GM13976 (cell line): ENCODE results near the gene CDKL5.

Source experiments
- DNase-seq: peaks from one replicate; pipeline ENCODE4 v3.0.0; 2012; ENCODE audit warnings: low spot score
- in situ Hi-C: fragments of 300-500 bp; cut with MboI; formaldehyde crosslinking; loops from one replicate; pipeline ENCODE4 v1.12.0; 2022; ENCODE audit warnings: low sequenced_read_pairs, mixed read lengths, inconsistent platforms; ENCODE audit not compliant: unreplicated experiment
- TF ChIP-seq, protein P1 (sequence below): IDR thresholded peaks from 2 replicates; pipeline ENCODE4 v1.5.1; 2012; ENCODE audit warnings: borderline replicate concordance, mild to moderate bottlenecking; ENCODE audit not compliant: insufficient read depth; ENCODE audit errors: extremely low read depth, missing control alignments, control extremely low read depth

The CDKL5 gene

DNA sequence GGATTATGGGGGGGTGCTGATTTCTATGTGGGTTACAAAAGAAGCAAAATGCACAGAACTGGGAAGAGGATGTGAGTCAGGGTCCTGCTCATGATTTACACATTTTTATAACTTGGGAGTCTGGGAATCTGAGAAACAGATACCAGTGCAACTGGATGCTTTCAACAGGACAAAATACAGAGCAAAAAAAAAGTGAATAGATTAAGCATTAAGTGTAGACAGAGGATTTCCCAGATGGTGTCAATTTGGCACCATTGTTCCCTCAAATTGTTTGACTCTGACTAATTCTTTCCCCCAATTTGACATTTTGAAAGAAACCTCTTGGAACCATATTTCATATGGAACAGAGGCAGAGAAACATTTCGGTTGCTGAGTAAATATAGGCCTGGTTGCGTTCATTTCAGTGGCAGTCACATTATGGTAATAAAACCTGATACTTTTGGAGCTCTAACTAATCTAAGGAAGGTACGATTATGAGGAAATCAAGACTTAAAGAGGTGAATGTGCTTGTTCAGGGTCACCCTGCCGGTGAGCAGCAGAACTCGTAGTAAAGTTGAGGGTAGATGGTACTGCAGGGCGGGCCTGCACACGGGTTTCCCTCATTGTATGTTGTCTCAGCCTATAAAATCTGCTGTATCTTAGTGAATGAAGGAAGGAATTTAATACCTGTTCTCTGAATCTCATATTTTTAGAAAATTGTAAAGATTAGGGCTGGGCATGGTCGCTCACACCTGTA, 18.7 kb upstream of the CDKL5 start:
- in situ Hi-C loops: no loop called here
- no peak for DNase-seq
- TF ChIP-seq, protein P1, sequence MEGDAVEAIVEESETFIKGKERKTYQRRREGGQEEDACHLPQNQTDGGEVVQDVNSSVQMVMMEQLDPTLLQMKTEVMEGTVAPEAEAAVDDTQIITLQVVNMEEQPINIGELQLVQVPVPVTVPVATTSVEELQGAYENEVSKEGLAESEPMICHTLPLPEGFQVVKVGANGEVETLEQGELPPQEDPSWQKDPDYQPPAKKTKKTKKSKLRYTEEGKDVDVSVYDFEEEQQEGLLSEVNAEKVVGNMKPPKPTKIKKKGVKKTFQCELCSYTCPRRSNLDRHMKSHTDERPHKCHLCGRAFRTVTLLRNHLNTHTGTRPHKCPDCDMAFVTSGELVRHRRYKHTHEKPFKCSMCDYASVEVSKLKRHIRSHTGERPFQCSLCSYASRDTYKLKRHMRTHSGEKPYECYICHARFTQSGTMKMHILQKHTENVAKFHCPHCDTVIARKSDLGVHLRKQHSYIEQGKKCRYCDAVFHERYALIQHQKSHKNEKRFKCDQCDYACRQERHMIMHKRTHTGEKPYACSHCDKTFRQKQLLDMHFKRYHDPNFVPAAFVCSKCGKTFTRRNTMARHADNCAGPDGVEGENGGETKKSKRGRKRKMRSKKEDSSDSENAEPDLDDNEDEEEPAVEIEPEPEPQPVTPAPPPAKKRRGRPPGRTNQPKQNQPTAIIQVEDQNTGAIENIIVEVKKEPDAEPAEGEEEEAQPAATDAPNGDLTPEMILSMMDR: no peak

DNA sequence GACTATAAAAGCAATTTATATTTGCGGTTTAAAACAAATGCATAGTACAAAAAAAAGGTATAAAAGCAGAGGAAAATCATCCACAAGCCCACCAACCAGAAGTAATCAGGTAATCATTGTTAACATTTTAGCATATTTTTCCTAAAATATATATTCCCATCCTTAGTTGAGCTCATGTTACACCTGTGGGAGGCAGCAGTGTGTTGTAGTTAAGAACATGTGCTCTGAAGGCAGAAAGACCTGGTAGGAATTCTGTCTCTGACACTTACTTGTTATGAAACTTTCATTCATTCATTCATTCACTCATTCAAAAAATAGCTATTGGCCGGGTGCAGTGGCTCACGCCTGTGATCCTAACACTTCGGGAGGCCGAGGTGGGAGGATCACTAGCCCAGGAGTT, 15.4 kb upstream of the CDKL5 start:
- in situ Hi-C loops: no loop called here
- TF ChIP-seq, protein P1: no peak
- no peak for DNase-seq

DNA sequence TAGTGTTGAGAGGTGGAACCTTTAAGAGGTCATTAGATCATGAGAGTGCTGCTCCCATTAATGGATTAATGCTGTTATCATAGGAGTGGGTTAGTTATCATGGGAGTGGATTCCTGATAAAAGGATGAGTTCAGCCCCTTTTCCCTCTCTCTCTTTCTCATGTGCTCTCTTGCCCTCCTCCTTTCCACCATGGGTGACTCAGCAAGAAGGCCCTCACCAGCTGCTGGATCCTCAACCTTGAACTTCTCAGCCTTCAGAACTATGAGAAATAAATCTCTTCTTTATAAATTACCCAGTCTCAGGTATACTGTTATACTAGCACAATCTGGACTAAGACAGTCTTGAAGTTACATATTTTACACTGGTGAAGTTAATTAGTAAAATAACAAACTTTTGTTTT, 10.0 kb upstream of the CDKL5 start:
- in situ Hi-C loops: no loop called here
- no peak for DNase-seq
- TF ChIP-seq, protein P1: no peak

DNA sequence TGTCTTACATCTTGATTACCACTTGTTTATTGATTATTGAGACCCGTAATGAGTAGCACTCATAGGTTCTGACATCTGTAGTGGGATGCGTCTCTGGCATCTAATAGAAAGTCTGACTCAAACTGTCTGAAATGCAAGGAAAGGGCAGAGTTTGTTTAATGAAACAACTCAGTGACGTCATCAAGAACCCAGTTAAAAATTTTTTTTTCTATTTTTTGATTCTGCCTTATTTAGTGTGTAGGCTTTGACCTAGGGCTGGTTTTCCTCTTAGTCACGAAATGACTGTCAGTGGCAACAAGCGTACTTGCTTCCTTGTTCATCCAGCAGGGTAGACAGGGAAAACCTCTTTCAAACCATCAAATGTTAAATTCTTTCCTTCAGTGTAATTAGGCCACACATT, 3.1 kb upstream of the CDKL5 start:
- no peak for DNase-seq
- in situ Hi-C loops: loop anchor here (10.0 kb wide), 1 partner anchor 472 kb away; no protein-coding TSS in a partner anchor
- TF ChIP-seq, protein P1: no peak

DNA sequence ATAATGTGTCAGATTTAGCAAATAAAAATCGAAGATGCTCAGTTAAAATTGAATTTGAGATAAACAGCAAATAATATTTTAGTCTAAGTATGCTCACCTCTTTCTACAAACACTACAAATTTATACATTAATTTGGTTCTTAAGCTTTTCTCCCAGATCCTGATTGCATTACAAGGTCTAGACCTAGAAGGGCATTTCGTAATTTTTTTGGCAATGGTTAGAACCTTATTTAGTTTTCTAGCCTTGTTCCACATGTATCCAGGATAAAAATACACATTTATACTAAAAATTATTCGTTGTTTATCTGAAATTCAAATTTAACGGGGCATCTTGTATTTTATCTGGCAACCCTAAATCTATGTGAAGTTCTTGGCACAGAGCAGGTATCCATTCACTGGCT, 2.5 kb upstream of the CDKL5 start:
- in situ Hi-C loops: loop anchor here (10.0 kb wide), 1 partner anchor 472 kb away; no protein-coding TSS in a partner anchor
- DNase-seq: no peak
- TF ChIP-seq, protein P1: no peak

DNA sequence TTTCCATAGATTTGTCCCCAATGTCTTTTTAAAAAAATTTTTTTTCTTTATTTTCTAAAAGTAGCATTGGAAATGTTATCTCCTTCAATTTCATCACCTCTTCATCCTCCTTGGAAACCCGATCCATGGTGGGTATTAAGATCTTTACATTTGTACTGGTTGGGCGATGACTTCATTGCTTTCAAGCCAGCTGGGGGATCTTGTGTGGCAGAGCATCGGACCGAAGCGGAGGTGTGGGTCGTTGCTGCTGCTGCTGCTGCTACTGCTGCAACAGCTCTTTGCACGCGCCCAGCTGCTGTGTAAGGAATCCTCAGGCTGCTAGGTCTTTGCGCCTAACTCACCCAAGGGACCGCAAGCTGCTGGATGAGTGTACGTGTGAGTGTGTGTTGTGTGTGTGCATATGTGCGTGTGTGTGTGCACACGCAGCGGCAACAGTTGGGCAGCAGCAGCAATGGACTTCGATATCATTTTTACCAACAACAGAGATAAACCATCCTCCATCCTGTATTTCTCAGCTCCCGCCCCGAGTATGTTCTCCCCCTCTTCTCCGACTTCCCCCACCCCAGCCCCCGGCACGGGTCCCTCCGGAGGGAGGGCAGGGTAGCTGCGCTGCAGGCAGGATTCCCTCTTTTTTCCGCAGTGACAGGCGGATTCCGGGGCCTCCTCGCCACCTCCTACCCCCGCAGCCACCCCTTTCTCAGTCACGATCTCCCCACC, 768 bp upstream of the CDKL5 start:
- TF ChIP-seq, protein P1: no peak
- DNase-seq: peak; percentile 36
- in situ Hi-C loops: loop anchor here (10.0 kb wide), 1 partner anchor 470 kb away; no protein-coding TSS in a partner anchor

DNA sequence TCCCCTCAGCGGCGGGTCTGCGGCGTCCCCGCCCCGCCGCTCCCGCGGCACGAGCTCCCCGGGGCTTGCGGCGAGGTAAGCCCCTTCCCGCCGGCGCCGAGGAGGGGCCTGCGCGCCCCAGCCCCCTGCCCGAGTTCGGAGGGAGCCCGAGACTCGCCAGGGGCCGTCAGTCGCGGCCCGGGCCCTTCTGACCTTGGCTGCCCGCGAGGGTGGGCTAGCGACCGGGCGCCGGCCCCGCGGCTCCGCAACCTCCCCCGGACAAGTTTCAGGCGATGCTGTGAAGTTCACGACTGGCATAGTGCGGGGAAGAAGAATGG, 554 bp downstream of the CDKL5 start:
- TF ChIP-seq, protein P1: no peak
- in situ Hi-C loops: loop anchor here (10.0 kb wide), 1 partner anchor 469 kb away; no protein-coding TSS in a partner anchor
- no peak for DNase-seq
